Ascending aorta (tissue), 2 donors: Measurements from ENCODE around the gene FARP2. TPM values are rescaled to one million over a fixed set of nuclear protein-coding genes. Genes with fewer than 3 reads are reported as not detected.

Experiments used
- DNase-seq, 2 donors: peaks; one replicate each; pipeline ENCODE4 v3.0.0-alpha.2; 2019; ENCODE audit warnings: low spot score in 2 of 2
- H3K27ac ChIP-seq, 2 donors: fragments of 200-600 bp; sonication (generic); one replicate each; pipeline ENCODE4 v1.5.1; 2016 to 2017; ENCODE audit warnings: mild to moderate bottlenecking in 1 of 2
- H3K27me3 ChIP-seq: fragments of 200-600 bp; sonication (generic); one replicate; pipeline ENCODE4 v1.5.1; 2017
- H3K36me3 ChIP-seq, 2 donors: fragments of 200-600 bp; sonication (generic); one replicate each; pipeline ENCODE4 v1.5.1; 2016
- H3K4me1 ChIP-seq, 2 donors: fragments of 200-600 bp; sonication (generic); one replicate each; pipeline ENCODE4 v1.5.1; 2016 to 2017; ENCODE audit warnings: mild to moderate bottlenecking in 1 of 2
- H3K4me3 ChIP-seq, 2 donors: fragments of 200-600 bp; sonication (generic); one replicate each; pipeline ENCODE4 v1.5.1; 2016 to 2017; ENCODE audit warnings: mild to moderate bottlenecking in 1 of 2
- H3K9me3 ChIP-seq, 2 donors: fragments of 200-600 bp; sonication (generic); one replicate each; pipeline ENCODE4 v1.5.1; 2016
- intact Hi-C: fragments of 100-400 bp; cut with DNase I; formaldehyde crosslinking; loops from one replicate; pipeline ENCODE4 v1.15.1; 2023
- total RNA-seq: library from RNA; depleted of rRNA; stranded (reverse); fragments of >200 nt; gene quantifications from one replicate; pipeline ENCODE4 v1.1.0, GENCODE V29; 2016
- TF ChIP-seq, protein P1 (sequence below), 3 experiments: fragments of 200-600 bp in 2 of 3; fragments of 450-650 bp in 1 of 3; sonication (generic) in 2 of 3; IDR thresholded peaks; one replicate each; pipeline ENCODE4 v1.5.1; 2016 to 2019; ENCODE audit warnings: antibody characterized with exemption in 3 of 3, mild to moderate bottlenecking in 1 of 3, moderate library complexity in 1 of 3

The FARP2 gene
- total RNA-seq, 1 donor from 2014 or later, result 19.6 TPM

- TF ChIP-seq, protein P1, sequence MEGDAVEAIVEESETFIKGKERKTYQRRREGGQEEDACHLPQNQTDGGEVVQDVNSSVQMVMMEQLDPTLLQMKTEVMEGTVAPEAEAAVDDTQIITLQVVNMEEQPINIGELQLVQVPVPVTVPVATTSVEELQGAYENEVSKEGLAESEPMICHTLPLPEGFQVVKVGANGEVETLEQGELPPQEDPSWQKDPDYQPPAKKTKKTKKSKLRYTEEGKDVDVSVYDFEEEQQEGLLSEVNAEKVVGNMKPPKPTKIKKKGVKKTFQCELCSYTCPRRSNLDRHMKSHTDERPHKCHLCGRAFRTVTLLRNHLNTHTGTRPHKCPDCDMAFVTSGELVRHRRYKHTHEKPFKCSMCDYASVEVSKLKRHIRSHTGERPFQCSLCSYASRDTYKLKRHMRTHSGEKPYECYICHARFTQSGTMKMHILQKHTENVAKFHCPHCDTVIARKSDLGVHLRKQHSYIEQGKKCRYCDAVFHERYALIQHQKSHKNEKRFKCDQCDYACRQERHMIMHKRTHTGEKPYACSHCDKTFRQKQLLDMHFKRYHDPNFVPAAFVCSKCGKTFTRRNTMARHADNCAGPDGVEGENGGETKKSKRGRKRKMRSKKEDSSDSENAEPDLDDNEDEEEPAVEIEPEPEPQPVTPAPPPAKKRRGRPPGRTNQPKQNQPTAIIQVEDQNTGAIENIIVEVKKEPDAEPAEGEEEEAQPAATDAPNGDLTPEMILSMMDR (IDR thresholded peaks at IDR 0.05), result no peak
- Histone ChIP-seq H3K4me1 (no peaks in the 10 kb centered on the region), H3K36me3 (peaks cover 48 to 58% of the 10 kb centered on the region in 2 donors), H3K9me3 (no peaks in the 10 kb centered on the region), H3K4me3 (no peak overlapping the region), H3K27me3 (no peaks in the 10 kb centered on the region), H3K27ac (no peak overlapping the region)
- intact Hi-C loops, result loop anchor here (10.0 kb wide), 2 partner anchors 185 to 935 kb away; partner anchors contain the start of genes DTYMK, DUSP28 and RNPEPL1
- DNase-seq, result no peak
Measured at GRCh38 chr2:241500016-241500415, 143.9 kb downstream of the FARP2 start.

DNA sequence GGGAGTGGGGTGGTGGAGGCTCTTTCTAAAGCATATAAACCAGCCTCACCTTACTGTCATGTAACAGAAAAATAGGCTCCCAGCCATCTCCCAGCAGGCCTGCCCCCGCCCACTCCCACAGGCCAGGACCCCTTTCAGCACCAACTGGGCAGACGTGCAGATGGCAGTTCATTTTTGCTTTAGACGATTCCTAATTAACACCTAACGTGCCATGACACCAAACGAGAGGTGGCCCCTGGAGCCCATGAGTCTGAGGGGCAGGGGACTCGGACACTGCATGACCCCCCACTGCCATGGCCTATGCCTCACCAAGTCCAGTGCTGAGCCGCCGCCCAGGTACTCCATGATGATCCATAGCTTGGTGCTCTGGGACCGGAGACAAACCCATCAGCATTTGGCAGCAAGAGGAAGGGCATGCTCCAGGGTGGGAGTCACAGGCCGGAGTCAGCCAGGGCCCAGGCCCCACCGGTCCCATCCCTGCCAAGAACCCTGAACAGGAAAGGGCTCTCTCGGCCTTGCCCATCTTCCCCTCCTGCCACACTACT is 144.4 kb downstream of the FARP2 start:
- no peak for DNase-seq
- Histone ChIP-seq H3K27ac (no peak overlapping the region), H3K9me3 (no peaks in the 10 kb centered on the region), H3K36me3 (peaks cover 43 to 53% of the 10 kb centered on the region in 2 donors), H3K4me1 (no peaks in the 10 kb centered on the region), H3K4me3 (no peak overlapping the region), H3K27me3 (no peaks in the 10 kb centered on the region)
- TF ChIP-seq, protein P1 (IDR thresholded peaks at IDR 0.05), result no peak
- intact Hi-C loops, result loop anchor here (10.0 kb wide), 2 partner anchors 184 to 936 kb away; partner anchors contain the start of genes DTYMK, DUSP28 and RNPEPL1

DNA sequence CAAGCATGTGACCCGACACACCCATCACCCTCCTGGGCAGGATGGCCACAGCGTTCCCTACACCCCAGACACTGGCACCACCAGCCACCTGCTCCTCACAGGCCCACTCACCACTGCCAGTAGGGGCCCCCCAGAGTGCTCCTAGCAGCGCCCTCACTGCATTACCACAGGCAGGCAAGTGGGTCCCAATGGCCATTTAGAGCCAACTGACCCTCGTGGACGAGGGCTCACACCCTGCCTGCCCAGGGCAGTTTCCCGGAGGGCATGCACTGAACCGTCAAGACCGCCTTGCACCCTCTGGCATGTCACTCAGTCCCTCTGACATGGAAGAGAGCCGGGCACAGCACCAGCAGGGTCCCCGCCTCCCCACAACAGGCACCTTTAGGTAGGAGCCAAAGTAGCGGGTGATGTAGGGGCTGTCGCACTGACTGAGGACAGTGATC is 145.0 kb downstream of the FARP2 start:
- no peaks in the 10 kb centered on the region for H3K27me3 ChIP-seq
- no peak for DNase-seq
- H3K36me3 ChIP-seq, result peaks cover 37 to 47% of the 10 kb centered on the region in 2 donors
- TF ChIP-seq, protein P1 (IDR thresholded peaks at IDR 0.05), result no peak
- peaks cover 2 to 4% of the 10 kb centered on the region in 2 donors for H3K4me1 ChIP-seq
- H3K4me3 ChIP-seq, result no peak overlapping the region
- intact Hi-C loops, result loop anchor here (10.0 kb wide), 2 partner anchors 184 to 936 kb away; partner anchors contain the start of genes DTYMK, DUSP28 and RNPEPL1
- H3K9me3 ChIP-seq, result no peaks in the 10 kb centered on the region
- H3K27ac ChIP-seq, result no peak overlapping the region

GRCh38 chr2:241501551-241501950 is 145.5 kb downstream of the FARP2 start:
- H3K27me3 ChIP-seq, result no peaks in the 10 kb centered on the region
- no peaks in the 10 kb centered on the region for H3K9me3 ChIP-seq
- peaks cover 32 to 43% of the 10 kb centered on the region in 2 donors for H3K36me3 ChIP-seq
- no peak for DNase-seq
- H3K27ac ChIP-seq, result no peak overlapping the region
- no peak overlapping the region for H3K4me3 ChIP-seq
- intact Hi-C loops, result loop anchor here (10.0 kb wide), 2 partner anchors 183 to 937 kb away; partner anchors contain the start of genes DTYMK, DUSP28 and RNPEPL1
- TF ChIP-seq, protein P1 (IDR thresholded peaks at IDR 0.05), result no peak
- H3K4me1 ChIP-seq, result peaks cover 3 to 9% of the 10 kb centered on the region in 2 donors

GRCh38 chr2:241502281-241502680 is 146.2 kb downstream of the FARP2 start:
- Histone ChIP-seq H3K4me1 (peaks cover 6 to 14% of the 10 kb centered on the region in 2 donors), H3K4me3 (no peak overlapping the region), H3K27me3 (no peaks in the 10 kb centered on the region), H3K36me3 (peaks cover 30 to 36% of the 10 kb centered on the region in 2 donors), H3K27ac (no peak overlapping the region), H3K9me3 (no peaks in the 10 kb centered on the region)
- no peak for DNase-seq
- TF ChIP-seq, protein P1 (IDR thresholded peaks at IDR 0.05), result no peak
- intact Hi-C loops, result loop anchor here (10.0 kb wide), 2 partner anchors 183 to 937 kb away; partner anchors contain the start of genes DTYMK, DUSP28 and RNPEPL1
